Germinal center (tissue), 1 donor: ENCODE data around the gene RDH16.
"Not testable (repeated sequence)": the region's sequence is repeated elsewhere in the genome, so short reads cannot be mapped to it uniquely, and the experiment has no call there.

Experiments used
- DNase-seq: peaks from one replicate; pipeline ENCODE4 v3.0.0; 2012; ENCODE audit warnings: mixed read lengths, low spot score

RDH16 gene

DNA sequence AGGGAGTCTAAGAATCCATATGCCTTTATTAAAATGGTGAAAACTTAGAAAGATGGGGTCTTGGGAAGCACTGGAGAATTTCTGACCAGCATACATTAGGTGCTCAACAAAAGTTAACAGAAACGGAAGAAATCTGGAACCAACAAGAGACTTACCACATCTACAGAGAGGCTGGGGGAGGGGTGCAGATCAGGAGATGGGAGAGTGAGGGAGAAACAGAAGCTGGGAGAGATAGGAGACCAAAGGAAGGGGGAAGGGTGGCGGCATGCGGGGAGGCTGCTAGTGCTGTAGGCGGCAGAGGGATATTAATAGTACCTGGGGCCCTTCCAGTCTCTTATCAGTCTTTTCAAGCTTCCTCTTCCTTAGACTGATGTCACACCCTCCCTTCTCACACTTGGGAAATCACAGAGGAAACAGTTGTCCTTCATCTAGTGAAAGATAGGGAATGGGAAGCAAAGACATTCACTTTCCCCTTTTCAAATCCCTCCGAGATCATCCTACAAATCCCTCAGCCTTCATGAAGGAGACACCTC lies 30.9 kb upstream of the RDH16 start:
- no peak for DNase-seq

DNA sequence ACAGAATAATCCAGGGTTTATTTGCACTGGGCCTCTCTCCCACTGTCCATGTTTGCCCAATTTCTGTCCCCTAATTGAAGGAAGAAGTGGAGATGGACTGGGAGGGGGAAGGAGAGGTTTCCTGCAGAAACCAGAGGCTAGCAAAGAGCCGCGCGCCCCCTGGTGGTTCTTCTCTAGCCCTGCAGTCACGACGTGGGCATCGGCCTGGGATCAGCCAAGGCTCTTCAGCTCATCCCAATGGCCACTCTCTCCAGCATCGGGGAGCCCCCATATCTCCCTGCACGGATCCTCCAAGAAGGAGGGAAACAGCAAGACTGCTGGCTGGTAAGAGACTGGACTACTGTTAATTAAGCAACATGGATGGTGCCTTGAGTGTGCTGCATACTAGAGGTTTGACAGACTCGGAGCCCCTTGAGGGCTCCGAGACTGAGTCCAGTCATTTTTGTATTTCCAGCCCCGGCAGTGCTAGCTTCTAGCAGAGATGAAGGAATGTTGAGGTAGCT lies 30.2 kb upstream of the RDH16 start:
- peak; percentile 78 for DNase-seq

DNA sequence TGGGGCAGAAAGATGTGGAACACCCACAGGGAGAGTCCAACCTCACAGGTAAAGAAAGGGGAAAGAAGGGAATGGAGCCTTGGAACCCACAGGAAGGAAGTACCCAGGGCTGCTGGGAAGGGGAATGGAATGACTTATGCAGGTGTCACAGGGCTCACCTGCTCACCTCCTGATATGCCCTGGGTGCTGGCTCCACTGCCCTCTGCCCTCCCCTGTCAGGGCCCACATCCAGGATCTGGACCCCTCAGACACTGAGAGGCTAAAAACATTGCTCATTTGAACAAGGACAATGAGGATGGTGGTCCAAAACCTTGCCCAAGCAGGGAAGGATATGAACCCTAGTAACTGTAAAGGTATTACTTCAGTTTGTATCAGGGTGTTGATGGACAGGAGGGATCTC lies 29.6 kb upstream of the RDH16 start:
- DNase-seq, result peak; percentile 1

DNA sequence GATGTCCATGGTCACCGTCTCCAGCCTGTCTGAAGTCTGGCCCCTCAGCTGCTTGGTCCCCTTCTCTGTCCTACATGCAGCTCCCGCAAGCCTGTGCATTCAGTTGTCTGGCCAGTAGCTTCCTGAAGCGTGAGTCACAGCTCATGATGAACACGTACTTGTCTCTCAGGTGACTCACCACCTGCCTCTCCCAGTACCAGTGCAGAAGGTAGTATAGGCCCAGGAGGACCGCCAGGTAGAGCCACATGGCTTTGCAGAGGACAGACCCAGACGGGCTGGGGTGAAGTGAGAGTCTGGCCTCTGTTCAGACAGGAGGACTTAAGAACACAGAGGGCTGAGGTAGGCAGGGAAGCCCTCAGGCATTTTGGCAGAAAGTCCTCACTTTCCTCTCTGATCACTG lies 28.3 kb upstream of the RDH16 start:
- not testable (repeated sequence) for DNase-seq

DNA sequence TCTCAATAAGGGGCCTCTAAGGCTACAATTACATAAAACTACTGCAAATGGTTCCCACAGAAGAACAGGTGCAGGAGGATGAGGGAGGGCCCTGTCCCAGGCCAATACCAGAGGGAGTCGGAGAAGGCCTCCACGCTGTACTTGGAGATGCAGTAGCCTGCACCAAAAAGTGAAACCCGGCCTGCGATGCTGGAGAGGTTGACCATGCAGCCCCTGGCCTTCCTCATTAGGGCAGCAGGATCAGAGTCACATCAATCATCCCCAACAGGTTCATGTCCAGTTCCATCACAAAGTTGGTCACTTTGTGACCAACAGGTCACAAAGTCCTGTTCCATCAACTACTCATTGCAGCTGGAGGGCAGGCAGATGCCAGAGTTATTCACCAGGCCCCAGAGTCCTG lies 26.0 kb upstream of the RDH16 start:
- peak; percentile 1 for DNase-seq

DNA sequence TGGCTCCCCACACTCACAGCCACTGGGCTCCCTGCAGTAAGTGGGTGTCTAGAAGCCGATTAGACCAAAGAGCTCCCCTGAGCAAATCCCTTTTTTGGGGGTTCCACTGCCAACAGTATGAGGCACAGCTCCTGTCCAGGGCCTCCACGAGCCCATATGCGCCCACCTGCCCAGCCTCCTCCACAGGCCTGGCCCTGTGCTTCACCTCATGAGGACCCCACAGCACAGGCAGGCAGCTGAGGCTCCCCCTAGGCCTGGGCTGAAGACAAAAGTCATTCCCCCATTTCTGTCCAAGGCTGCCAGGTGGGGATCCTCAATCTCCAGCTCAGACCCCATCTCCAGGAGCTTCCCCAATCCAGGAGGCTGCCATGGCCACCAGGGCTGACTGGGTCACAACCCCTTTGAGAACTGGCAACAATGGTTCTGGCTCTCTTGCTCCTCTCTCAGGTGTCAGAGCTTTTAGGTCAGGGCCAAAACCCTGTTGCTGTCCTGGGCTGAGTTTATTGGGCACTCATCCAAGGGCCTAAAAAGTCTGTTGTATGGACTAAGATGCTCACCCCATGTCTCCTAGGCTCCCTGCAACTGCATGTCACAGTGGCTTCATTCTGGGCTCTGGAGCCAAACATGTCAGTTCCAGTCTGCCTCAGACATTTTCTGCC lies 25.3 kb upstream of the RDH16 start:
- not testable (repeated sequence) for DNase-seq

DNA sequence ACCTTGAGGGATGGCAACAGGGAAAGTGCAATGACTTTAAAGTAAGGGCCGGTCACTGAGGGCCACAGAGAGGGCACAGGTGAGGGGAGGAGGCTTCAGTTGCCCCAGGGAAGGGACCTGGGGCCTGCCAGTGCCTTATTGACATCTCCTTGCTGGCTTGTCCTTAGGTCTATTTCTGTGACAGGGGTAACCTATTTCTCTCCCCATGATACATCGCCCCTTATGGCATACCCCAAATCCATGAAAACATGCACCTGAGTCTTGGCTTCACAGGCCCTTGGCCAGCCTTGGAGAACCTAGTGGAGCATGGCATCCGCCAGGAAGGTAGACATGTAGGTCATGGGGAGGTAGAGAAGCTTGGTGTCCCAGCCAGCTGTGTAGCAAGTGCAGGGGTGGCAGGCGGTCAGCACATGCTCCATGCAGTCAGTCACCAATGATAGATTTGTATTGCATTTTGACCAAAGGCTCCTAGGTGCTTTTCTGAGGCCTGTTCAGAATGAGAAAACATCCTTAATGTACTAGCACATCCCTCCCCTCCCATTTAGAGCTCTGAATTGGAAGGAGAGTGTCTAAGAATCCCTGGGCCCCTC lies 23.6 kb upstream of the RDH16 start:
- DNase-seq, result peak; percentile 0

DNA sequence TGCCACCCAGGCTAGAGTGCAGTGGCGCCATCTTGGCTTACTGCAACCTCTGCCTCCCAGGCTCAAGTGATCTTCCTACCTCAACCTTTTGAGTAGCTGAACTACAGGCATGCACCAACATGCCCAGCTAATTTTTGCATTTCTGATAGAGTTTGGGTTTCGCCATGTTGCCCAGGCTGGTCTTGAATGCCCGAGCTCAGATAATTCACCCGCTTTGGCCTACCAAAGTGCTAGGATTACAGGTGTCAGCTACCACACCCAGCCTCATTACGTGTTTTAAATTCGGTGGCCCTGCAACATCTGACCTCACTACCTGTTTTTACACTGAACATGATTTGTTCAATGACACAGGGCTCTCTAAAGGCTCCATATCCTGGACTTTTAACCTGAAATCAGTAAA lies 22.9 kb upstream of the RDH16 start:
- DNase-seq, result no peak

DNA sequence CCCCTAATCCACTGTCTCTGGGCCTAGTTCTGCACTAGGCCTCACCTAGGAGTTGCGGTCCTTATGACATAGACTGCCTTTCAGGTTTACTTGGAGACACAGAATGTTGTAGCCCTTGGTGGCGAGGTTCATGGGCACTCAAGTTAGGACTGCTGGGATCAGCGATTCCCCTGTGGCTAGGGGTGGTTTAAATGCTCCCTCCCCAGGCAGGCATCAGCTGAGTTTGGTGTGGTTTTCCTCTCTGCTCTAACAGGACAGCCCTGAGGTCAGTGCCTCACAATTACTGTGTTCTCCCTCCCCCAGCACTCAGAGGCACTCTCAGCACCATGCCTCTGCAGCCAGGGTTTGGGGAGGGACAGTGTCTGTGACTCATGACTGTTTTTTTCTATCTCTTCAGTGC lies 22.2 kb upstream of the RDH16 start:
- DNase-seq, result no peak

DNA sequence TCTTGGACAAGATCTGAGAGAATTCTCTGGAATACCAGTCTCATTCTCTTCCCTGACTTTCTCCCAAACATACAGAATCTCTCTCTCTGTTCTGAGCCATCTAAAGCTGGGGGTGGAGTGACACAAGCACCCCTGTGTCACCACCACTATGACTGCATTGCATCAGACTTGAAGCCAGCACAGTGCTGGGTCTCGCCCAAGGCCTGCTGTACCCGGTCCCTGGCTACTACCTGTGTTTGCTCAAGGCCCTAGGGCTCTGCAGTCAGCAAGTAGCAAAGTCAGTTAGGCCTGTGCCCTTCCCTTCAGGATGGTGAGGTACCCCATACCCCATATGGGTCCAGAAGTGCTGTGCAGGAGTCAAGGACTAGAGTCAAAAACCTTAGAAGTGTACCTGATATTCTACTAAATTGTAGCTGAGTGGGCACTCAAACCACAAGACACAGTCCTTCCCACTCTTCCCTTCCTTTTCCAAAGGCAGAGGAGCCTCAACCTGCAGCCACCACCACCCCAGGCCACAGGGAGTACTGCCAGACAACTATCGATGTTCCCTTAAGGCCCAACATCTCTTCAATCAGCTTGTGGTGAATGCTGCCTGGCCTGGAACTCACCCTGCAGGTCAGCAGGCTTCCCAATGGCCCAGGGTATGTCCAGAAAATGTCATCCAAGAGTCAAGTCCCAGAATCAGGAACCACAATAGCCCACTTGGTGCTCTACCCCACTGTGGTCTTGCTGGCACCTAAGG lies 21.2 kb upstream of the RDH16 start:
- no peak for DNase-seq

DNA sequence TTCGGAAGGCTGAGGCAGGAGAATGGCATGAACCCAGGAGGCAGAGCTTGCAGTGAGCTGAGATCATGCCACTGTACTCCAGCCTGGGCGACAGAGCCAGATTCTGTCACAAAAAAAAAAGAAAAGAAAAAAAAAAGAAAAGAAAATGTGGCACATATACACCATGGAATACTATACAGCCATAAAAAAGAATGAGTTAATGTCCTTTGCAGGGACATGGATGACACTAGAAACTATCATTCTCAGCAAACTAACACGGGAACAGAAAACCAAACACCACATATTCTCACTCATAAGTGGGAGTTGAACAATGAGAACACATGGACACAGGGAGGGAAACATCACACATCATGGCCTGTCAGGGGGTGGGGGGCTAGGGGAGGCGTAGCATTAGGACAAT lies 20.0 kb upstream of the RDH16 start:
- DNase-seq, result not testable (repeated sequence)

DNA sequence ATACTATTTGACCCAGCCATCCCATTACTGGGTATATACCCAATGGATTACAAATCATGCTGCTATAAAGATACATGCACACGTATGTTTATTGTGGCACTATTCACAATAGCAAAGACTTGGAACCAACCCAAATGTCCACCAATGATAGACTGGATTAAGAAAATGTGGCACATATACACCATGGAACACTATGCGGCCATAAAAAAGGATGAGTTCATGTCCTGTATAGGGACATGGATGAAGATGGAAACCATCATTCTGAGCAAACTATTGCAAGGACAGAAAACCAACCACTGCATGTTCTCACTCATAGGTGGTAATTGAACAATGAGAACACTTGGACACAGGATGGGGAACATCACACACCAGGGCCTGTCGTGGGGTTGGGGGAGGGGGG lies 16.8 kb upstream of the RDH16 start:
- DNase-seq, result not testable (repeated sequence)

DNA sequence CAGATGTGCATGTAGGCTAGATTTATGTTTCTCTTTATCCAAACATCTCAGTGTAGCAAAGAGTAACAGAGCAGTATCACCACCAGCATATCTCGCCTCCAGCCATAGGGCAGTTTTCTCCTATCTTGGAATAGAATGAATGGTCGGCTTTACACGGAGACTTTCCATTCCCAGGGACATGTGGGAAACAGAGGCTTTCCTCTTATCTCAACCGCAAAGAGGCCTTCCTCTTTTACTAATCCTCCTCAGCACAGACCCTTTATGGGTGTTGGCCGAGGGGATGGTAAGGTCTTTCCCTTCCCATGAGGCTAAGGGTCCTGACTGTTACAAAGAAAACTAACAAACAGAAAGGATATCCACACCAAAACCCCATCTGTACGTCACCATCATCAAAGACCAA lies 11.5 kb upstream of the RDH16 start:
- DNase-seq, result not testable (repeated sequence)

DNA sequence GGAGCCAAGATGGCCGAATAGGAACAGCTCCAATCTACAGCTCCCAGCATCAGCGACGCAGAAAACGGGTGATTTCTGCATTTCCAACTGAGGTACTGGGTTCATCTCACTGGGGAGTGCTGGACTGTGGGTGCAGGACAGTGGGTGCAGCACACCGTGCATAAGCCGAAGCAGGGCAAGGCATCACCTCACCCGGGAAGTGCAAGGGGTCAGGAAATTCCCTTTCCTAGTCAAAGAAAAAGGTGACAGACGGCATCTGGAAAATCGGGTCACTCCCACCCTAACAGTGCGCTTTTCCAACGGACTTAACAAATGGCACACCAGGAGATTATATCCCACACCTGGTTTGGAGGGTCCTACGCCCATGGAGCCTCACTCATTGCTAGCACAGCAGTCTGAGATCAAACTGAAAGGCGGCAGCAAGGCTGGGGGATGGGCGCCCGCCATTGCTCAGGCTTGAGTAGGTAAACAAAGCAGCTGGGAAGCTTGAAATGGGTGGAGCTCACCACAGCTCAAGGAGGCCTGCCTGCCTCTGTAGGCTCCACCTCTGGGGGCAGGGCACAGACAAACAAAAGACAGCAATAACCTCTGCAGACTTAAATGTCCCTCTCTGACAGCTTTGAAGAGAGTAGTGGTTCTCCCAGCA lies 8.7 kb upstream of the RDH16 start:
- not testable (repeated sequence) for DNase-seq

DNA sequence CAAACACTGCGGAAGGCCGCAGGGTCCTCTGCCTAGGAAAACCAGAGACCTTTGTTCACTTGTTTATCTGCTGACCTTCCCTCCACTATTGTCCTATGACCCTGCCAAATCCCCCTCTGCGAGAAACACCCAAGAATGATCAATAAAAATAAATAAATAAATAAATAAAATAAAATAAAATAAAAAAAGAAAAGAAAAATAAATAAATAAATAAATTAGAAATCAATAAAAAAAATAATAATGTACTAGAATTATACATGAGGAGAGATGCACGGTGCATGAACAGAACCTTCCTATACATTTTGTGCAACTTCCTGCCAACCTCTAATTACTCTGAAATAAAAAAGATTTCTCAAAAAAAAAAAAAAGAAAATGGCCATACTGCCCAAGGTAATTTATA lies 7.7 kb upstream of the RDH16 start:
- DNase-seq, result not testable (repeated sequence)

DNA sequence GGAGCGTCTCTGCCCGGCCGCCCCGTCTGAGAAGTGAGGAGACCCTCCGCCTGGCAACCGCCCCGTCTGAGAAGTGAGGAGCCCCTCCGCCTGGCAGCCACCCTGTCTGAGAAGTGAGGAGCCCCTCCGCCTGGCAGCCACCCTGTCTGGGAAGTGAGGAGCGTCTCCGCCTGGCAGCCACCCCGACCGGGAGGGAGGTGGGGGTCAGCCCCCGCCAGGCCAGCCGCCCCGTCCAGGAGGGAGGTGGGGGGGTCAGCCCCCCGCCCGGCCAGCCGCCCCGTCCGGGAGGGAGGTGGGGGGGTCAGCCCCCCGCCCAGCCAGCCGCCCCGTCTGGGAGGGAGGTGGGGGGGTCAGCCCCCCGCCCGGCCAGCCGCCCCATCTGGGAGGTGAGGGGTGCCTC lies 6.1 kb upstream of the RDH16 start:
- DNase-seq, result not testable (repeated sequence)

DNA sequence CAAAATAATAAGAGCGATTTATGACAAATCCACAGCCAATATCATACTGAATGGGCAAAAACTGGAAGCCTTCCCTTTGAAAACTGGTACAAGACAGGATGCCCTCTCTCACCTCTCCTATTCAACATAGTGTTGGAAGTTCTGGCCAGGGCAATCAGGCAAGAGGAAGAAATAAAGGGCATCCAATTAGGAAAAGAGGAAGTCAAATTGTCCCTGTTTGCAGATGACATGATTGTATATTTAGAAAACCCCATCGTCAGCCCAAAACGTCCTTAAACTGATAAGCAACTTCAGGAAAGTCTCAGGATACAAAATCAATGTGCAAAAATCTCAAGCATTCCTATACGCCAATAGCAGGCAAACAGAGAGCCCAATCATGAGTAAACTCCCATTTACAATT lies 4.8 kb upstream of the RDH16 start:
- DNase-seq, result not testable (repeated sequence)

DNA sequence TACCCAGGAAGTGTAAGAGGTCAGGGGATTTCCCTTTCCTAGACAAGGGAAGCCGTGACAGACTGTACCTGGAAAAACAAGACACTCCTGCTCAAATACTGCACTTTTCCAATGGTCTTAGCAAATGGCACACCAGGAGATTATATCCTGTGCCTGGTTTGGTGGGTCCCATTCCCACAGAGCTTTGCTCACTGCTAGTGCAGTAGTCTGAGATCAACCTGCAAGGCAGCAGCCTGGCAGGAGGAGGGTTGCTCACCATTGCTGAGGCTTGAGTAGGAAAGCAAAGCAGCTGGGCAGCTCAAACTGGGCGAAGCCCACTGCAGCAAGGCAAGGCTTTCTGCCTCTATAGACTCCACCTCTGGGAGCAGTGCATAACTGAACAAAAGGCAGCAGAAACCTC lies 1.0 kb upstream of the RDH16 start:
- DNase-seq, result no peak

DNA sequence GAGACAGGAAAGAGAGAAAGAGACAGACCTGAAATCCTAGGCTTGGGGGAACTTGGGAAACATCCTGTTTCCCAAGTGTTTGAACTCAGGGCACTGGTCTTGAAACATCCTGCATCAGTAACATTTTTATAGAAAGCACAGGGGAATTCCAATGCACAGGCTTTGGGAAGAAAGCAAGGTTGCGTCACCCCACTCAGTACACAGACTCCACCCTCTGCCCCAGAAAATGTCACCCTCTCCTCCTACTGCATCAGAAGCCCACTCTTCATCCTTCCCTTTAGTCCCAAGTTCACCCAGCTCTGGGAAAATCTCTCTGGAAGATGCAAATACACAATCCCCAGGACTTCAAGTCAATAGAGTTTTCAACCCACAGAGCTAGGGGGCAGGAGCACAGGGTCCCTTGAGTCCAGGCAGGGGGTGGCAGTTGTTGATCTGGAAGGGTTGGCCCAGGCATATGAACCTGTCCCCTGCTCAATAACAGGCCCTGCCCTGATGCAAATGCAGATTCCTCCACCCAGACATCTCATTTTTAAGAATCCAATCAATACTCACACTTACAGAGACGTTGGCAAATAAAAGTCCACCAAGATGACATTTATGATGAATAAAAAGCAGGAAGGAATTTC lies 1.7 kb downstream of the RDH16 start:
- DNase-seq, result no peak

DNA sequence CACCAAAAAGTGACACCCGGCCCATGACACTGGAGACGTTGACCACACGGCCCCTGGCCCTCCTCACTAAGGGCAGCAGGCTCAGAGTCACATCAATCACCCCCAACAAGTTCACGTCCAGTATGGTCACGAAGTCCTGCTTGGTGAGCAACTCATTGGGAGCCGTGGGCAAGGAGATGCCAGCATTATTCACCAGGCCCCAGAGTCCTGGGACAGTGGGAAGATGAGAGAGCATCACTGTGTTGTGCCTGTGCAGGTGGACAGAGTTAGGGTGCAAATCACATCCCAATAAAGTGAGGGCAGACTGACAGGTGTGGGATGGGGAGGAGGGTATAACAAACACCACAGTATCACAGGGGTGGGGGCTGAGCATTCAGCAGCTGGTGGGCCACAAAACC lies 2.5 kb downstream of the RDH16 start:
- DNase-seq, result no peak

DNA sequence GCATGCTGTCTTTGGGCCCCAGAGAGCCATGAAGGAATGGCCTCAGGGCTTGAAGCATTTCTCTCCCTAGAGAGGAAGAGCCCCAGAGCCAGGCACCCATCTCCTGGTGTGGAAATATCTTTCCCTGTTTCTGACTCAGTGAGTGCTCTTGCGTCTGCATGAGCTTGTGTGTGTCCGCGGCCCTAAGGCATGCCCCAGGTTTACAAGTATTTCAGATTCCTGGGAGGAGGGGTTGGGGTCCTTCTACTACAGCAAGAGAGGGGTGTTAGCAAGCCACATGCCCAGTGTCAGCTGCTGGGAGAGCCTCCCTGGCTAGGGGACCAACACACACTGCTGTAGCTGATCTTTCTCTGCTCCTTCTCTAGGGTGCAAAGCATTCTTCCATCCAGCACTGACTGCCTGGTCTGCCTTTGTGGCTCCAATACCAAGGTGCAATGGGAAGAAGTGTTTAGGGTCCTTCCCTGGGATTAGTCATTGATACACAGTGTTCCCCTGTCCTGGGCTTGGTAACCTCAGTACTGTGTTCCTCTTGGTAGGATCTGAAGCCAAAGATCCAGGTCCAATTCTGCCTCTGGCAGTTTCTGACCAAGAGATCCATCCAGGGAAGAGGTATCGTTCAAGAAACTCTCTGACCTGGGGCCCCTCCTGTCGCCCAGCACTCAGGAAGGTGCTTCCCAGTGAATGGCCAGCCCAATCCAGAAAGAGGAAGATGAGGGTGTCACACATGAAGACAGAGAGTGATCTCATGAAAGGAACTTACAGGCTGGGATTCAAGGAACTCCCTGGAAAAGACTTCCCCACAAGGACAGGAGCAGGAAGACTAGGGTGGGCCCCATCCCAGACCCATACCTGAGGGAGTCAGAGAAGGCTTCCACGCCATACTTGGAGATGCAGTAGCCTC lies 3.1 kb downstream of the RDH16 start:
- DNase-seq, result no peak
